Bronchial epithelial cell (primary cell): Measurements from ENCODE around the gene CAPN8. TPM values are rescaled to one million over a fixed set of nuclear protein-coding genes. Genes with fewer than 3 reads are reported as not detected.

ENCODE experiments used
- DNase-seq: peaks from one replicate; pipeline ENCODE4 v3.0.0-alpha.2; 2010; ENCODE audit warnings: low read depth
- FAIRE-seq: peaks from 2 replicates; lab custom pipeline; 2011; peaks lifted over from hg19 to GRCh38; lab: Jason Lieb, UNC
- H3K27me3 ChIP-seq: 2 replicates; pipeline ENCODE4 v1.5.1; 2011; ENCODE audit warnings: low read length; ENCODE audit not compliant: control insufficient read depth, insufficient read depth
- H3K36me3 ChIP-seq: 2 replicates; pipeline ENCODE4 v1.5.1; 2011; ENCODE audit warnings: low read length; ENCODE audit not compliant: control insufficient read depth, insufficient read depth
- H3K4me3 ChIP-seq: 2 replicates; pipeline ENCODE4 v1.5.1; 2011; ENCODE audit warnings: mild to moderate bottlenecking, low read depth, low read length, control low read depth
- CTCF ChIP-seq: IDR thresholded peaks from 2 replicates; pipeline ENCODE4 v1.5.1; 2011; ENCODE audit warnings: mild to moderate bottlenecking, moderate library complexity, low read length, control low read depth, inconsistent platforms; ENCODE audit not compliant: insufficient read depth, severe bottlenecking
- total RNA-seq: library from RNA; depleted of rRNA; stranded (reverse); fragments of >200 nt; gene quantifications from 2 replicates; pipeline ENCODE4 v1.2.1, GENCODE V29; 2014

CAPN8 gene
- total RNA-seq, 1 donor from 2014 or later: under 0.01 TPM

DNA sequence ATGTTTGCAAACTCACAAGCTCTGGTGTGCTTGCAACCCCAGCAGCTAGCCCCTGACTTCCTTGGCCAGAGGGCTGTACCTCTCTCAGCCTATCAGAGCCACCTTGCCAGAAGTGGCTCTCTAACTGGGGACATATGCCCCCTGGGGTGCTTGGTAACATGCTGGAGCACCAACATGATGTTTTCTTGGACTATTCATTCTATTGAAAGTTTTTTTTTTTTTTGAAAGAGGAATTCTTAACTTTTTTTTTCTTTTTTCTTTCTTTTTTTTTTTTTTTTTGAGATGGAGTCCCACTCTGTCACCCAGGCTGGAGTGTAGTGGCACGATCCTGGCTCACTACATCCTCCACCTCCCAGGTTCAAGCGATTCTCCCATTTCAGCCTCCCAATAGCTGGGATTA is 14.7 kb upstream of the CAPN8 start:
- Histone ChIP-seq H3K27me3 (no peaks in the 10 kb centered on the region), H3K4me3 (no peak overlapping the region), H3K36me3 (no peaks in the 10 kb centered on the region)
- DNase-seq (no peak), FAIRE-seq (no peak)
- TF ChIP-seq CTCF: no peak

- no peak for TF ChIP-seq CTCF
- no peak overlapping the region for H3K4me3 ChIP-seq
- FAIRE-seq: no peak
- no peaks in the 10 kb centered on the region for H3K36me3 ChIP-seq
- no peaks in the 10 kb centered on the region for H3K27me3 ChIP-seq
- no peak for DNase-seq
These were observed 13.3 kb upstream of the CAPN8 start for GRCh38 chr1:223678841-223679240.

DNA sequence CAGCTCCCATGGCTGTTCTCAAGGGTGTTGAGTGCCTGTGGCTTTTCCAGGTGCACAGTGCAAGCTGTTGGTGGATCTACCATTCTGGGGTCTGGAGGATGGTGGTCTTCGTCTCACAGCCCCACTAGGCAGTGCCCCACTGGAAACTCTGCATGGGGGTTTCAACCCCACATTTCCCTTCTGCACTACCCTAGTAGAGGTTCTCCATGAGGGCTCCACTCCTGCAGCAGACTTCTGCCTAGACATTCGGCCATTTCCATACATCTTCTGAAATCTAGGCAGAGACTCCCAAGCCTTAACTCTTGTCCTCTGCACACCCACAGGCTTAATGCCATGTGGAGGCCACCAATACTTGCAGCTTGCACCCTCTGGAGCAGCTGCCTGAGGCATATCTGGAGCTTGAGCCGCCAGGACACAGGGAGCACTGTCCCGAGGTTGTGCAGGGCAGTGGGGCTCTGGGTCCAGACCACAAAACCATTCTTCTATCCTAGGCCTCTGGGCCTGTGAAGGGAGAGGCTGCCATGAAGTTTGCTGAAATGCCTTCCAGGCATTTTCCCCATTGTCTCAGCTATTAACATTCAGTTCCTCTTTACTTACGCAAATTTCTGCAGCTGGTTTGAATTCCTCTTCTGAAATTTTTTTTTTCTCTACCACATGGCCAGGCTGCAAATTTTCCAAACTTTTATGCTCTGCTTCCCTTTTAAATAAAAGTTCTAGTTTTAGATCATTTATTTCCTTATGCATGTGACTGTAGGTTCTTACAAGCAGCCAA is 8.8 kb upstream of the CAPN8 start:
- Histone ChIP-seq H3K4me3 (no peak overlapping the region), H3K36me3 (no peaks in the 10 kb centered on the region), H3K27me3 (no peaks in the 10 kb centered on the region)
- no peak for TF ChIP-seq CTCF
- no peak for FAIRE-seq
- no peak for DNase-seq

- peak; percentile 90 for TF ChIP-seq CTCF
- FAIRE-seq (peak; percentile 96), DNase-seq (peak; percentile 69)
- no peaks in the 10 kb centered on the region for H3K27me3 ChIP-seq
- no peaks in the 10 kb centered on the region for H3K36me3 ChIP-seq
- no peak overlapping the region for H3K4me3 ChIP-seq
These were observed 5.1 kb upstream of the CAPN8 start for GRCh38 chr1:223670458-223671159.

GRCh38 chr1:223669003-223669795 is 3.7 kb upstream of the CAPN8 start:
- Histone ChIP-seq H3K4me3 (no peak overlapping the region), H3K27me3 (no peaks in the 10 kb centered on the region), H3K36me3 (no peaks in the 10 kb centered on the region)
- no peak for TF ChIP-seq CTCF
- FAIRE-seq (no peak), DNase-seq (no peak)
